ENCODE measurements around the gene FAM240A. TPM values are rescaled to one million over a fixed set of nuclear protein-coding genes. Genes with fewer than 3 reads are reported as not detected.

Gene FAM240A
- polyA plus RNA-seq, 4 donors, result 0.11 to 0.14 TPM; not detected in 2

GRCh38 chr3:46660003-46660402, 47.7 kb downstream of the FAM240A start:
- DNase-seq (ENCODE audit: low read depth in 4 of 4, low spot score in 2 of 4), result no peak

- no peak for DNase-seq (ENCODE audit: low read depth in 4 of 4, low spot score in 2 of 4)
Measured at GRCh38 chr3:46660543-46661523, 48.5 kb downstream of the FAM240A start.

- no peak for DNase-seq (ENCODE audit: low read depth in 4 of 4, low spot score in 2 of 4)
Measured at GRCh38 chr3:46661776-46662766, 49.7 kb downstream of the FAM240A start.

GRCh38 chr3:46662771-46663551, 50.6 kb downstream of the FAM240A start:
- peak in 2 of 4 donors; percentile 69 to 70 for DNase-seq (ENCODE audit: low read depth in 4 of 4, low spot score in 2 of 4)

- peak in 1 of 4 donors; percentile 32 for DNase-seq (ENCODE audit: low read depth in 4 of 4, low spot score in 2 of 4)
Measured at GRCh38 chr3:46663591-46664135, 51.3 kb downstream of the FAM240A start.

- DNase-seq (ENCODE audit: low read depth in 4 of 4, low spot score in 2 of 4), result no peak
Measured at GRCh38 chr3:46664188-46664970, 52.1 kb downstream of the FAM240A start.

- DNase-seq (ENCODE audit: low read depth in 4 of 4, low spot score in 2 of 4), result no peak
Measured at GRCh38 chr3:46664971-46665762, 52.8 kb downstream of the FAM240A start.

GRCh38 chr3:46665763-46666452, 53.6 kb downstream of the FAM240A start:
- DNase-seq (ENCODE audit: low read depth in 4 of 4, low spot score in 2 of 4), result no peak

- DNase-seq (ENCODE audit: low read depth in 4 of 4, low spot score in 2 of 4), result no peak
Measured at GRCh38 chr3:46666453-46666845, 54.1 kb downstream of the FAM240A start.

- DNase-seq (ENCODE audit: low read depth in 4 of 4, low spot score in 2 of 4), result no peak
Measured at GRCh38 chr3:46667061-46667621, 54.8 kb downstream of the FAM240A start.

GRCh38 chr3:46667657-46668056, 55.3 kb downstream of the FAM240A start:
- no peak for DNase-seq (ENCODE audit: low read depth in 4 of 4, low spot score in 2 of 4)

- DNase-seq (ENCODE audit: low read depth in 4 of 4, low spot score in 2 of 4), result no peak
Measured at GRCh38 chr3:46668116-46668515, 55.8 kb downstream of the FAM240A start.

- no peak for DNase-seq (ENCODE audit: low read depth in 4 of 4, low spot score in 2 of 4)
Measured at GRCh38 chr3:46668591-46668990, 56.3 kb downstream of the FAM240A start.

- no peak for DNase-seq (ENCODE audit: low read depth in 4 of 4, low spot score in 2 of 4)
Measured at GRCh38 chr3:46669191-46669999, 57.1 kb downstream of the FAM240A start.

GRCh38 chr3:46670000-46670890, 57.9 kb downstream of the FAM240A start:
- DNase-seq (ENCODE audit: low read depth in 4 of 4, low spot score in 2 of 4), result no peak
